CD4-positive, alpha-beta memory T cell (primary cell): ENCODE results near the gene FAIM. TPM values are rescaled to one million over a fixed set of nuclear protein-coding genes. Genes with fewer than 3 reads are reported as not detected.
A peak's percentile ranks its signal among the peaks of the same experiment; 100 is the strongest.
"Not testable (repeated sequence)": the region's sequence is repeated elsewhere in the genome, so short reads cannot be mapped to it uniquely, and the experiment has no call there.

Source experiments
- CTCF ChIA-PET: fragments of 350-600 bp; sonication (Branson Sonifier 250); formaldehyde crosslinking; loops from one replicate; lab custom pipeline; 2021; ENCODE audit warnings: inconsistent platforms; ENCODE audit not compliant: partially characterized antibody; lab: Charles Lee
- POLR2A ChIA-PET: fragments of 350-600 bp; sonication (Branson Sonifier 250); formaldehyde crosslinking; loops from one replicate; lab custom pipeline; 2021; ENCODE audit not compliant: partially characterized antibody; lab: Charles Lee
- DNase-seq, 5 donors: peaks; one replicate each; pipeline versions ENCODE4 v3.0.0 to v3.0.0-alpha.2; 2020 to 2022; ENCODE audit warnings: mixed read lengths in 1 of 5
- H3K27ac ChIP-seq: one replicate; pipeline ENCODE4 v1.7.0; 2013; ENCODE audit warnings: low read depth, low read length
- H3K27me3 ChIP-seq: 2 replicates; pipeline ENCODE4 v1.7.0; 2013; ENCODE audit warnings: mild to moderate bottlenecking, low read length, moderate library complexity; ENCODE audit not compliant: insufficient read depth
- H3K36me3 ChIP-seq: 2 replicates; pipeline ENCODE4 v1.7.0; 2013; ENCODE audit warnings: mild to moderate bottlenecking, low read length, moderate library complexity; ENCODE audit not compliant: insufficient read depth
- H3K4me1 ChIP-seq: 2 replicates; pipeline ENCODE4 v1.7.0; 2013; ENCODE audit warnings: mild to moderate bottlenecking, low read length, moderate library complexity; ENCODE audit not compliant: insufficient read depth
- H3K4me3 ChIP-seq, 2 donors: one replicate each; pipeline ENCODE4 v1.7.0; 2013; ENCODE audit warnings: low read length in 2 of 2, mild to moderate bottlenecking in 1 of 2
- H3K9me3 ChIP-seq, 2 donors: one replicate each; pipeline ENCODE4 v1.7.0; 2013; ENCODE audit warnings: low read length in 2 of 2, control low read depth in 1 of 2; ENCODE audit not compliant: control insufficient read depth in 1 of 2
- H3K27ac Mint-ChIP-seq, 7 donors: one replicate each; pipeline ENCODE4 v1.8.0; 2020 to 2021; ENCODE audit warnings: mixed read lengths in 7 of 7, mild to moderate bottlenecking in 6 of 7, inconsistent platforms in 3 of 7, moderate library complexity in 3 of 7
- H3K27me3 Mint-ChIP-seq, 2 donors: one replicate each; pipeline ENCODE4 v1.8.0; 2020 to 2021; ENCODE audit warnings: mixed read lengths in 2 of 2
- H3K36me3 Mint-ChIP-seq, 2 donors: one replicate each; pipeline ENCODE4 v1.8.0; 2020 to 2021; ENCODE audit warnings: mixed read lengths in 2 of 2, inconsistent platforms in 1 of 2, mild to moderate bottlenecking in 1 of 2
- H3K4me1 Mint-ChIP-seq, 4 donors: one replicate each; pipeline ENCODE4 v1.8.0; 2020 to 2021; ENCODE audit warnings: mixed read lengths in 4 of 4, mild to moderate bottlenecking in 1 of 4
- H3K4me3 Mint-ChIP-seq, 8 donors: one replicate each; pipeline ENCODE4 v1.8.0; 2020 to 2021; ENCODE audit warnings: mixed read lengths in 8 of 8, mild to moderate bottlenecking in 7 of 8, moderate library complexity in 6 of 8, inconsistent platforms in 3 of 8
- H3K9me3 Mint-ChIP-seq, 8 donors: one replicate each; pipeline ENCODE4 v1.8.0; 2020 to 2021; ENCODE audit warnings: mixed read lengths in 8 of 8, mild to moderate bottlenecking in 5 of 8, inconsistent platforms in 3 of 8, moderate library complexity in 1 of 8
- intact Hi-C: fragments of 100-400 bp; cut with micrococcal nuclease; formaldehyde crosslinking; loops from one replicate; pipeline ENCODE4 v1.15.1; 2023
- polyA plus RNA-seq, 2 donors: library from polyadenylated mRNA; unstranded; fragments of 300-500 nt; fragmentation: Illumina TruSeq; gene quantifications; one replicate each; pipeline ENCODE4 v1.2.3, GENCODE V29; 2021
- total RNA-seq, 2 experiments: library from RNA; stranded (reverse); gene quantifications; one replicate each; pipeline ENCODE4 v1.2.3, GENCODE V29; 2021

Gene FAIM
- total and polyA plus RNA-seq, 4 experiments from 2014 or later, result 4.6 to 11.9 (median 6.0) TPM

DNA sequence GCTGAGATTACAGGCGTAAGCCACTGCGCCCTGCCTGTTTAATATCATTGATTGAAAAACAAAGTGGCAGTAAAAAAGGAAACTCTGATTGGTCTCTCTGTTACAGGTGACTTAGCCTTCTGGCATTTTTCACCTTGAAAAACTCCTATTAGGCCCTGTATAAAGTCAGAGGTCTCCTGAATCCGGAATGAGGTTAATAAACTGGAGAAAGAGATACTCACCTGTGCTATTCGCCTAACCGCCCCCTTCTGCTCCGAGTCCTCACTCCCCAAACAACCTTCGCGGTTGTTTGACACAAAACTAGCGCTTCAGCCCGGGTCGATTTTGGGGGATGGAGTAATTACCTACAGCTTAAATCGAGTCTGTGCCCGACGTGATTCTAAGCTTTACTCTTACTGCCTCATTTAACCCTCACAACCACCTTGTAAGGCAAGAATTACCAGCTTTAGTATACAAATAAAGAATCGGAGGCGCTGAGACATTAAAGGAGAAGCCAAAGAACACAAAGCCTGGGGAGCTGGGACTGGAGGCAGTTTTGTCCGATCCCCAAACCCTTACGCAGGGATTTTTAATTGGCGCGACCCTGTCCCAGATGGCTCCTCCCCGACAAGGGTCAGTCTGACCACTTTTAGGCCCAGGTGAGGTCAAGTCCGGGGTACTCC, 15.0 kb upstream of the FAIM start:
- H3K27me3 Mint-ChIP-seq, result no peaks in the 10 kb centered on the region
- intact Hi-C loops, result loop anchor here (1.0 to 10.0 kb wide), 11 partner anchors 16 to 1839 kb away; partner anchors contain the start of genes ARMC8, PIK3CB and STAG1
- H3K4me1 Mint-ChIP-seq, result peaks cover 6 to 12% (median 9%) of the 10 kb centered on the region in 4 donors
- ChIA-PET POLR2A (interaction anchor here (1.0 to 2.9 kb wide), 14 partner anchors 14 to 796 kb away, joined by 3 to 45 read pairs (median 4); partner anchors contain the start of genes ARMC8, COPB2, FAIM and PIK3CB), CTCF (interaction anchor here (0.8 to 15.0 kb wide), 25 partner anchors 9 to 1841 kb away, joined by 3 to 455 read pairs (median 7); partner anchors contain the start of genes FAIM and STAG1)
- H3K4me3 Mint-ChIP-seq, result peak overlapping the region; percentile 85 to 97 (median 92)
- H3K4me1 ChIP-seq, result peaks cover 5% of the 10 kb centered on the region
- no peaks in the 10 kb centered on the region for H3K9me3 ChIP-seq
- H3K27ac ChIP-seq, result peak overlapping the region; percentile 75
- H3K9me3 Mint-ChIP-seq, result peaks cover 0 to 2% (median 0%) of the 10 kb centered on the region in 8 donors
- no peak for DNase-seq
- peaks cover 4% of the 10 kb centered on the region in 2 donors for H3K36me3 Mint-ChIP-seq
- H3K4me3 ChIP-seq, result peak overlapping the region; percentile 94 to 99
- peak overlapping the region; percentile 89 to 100 (median 97) for H3K27ac Mint-ChIP-seq
- H3K36me3 ChIP-seq, result no peaks in the 10 kb centered on the region
- H3K27me3 ChIP-seq, result no peaks in the 10 kb centered on the region

DNA sequence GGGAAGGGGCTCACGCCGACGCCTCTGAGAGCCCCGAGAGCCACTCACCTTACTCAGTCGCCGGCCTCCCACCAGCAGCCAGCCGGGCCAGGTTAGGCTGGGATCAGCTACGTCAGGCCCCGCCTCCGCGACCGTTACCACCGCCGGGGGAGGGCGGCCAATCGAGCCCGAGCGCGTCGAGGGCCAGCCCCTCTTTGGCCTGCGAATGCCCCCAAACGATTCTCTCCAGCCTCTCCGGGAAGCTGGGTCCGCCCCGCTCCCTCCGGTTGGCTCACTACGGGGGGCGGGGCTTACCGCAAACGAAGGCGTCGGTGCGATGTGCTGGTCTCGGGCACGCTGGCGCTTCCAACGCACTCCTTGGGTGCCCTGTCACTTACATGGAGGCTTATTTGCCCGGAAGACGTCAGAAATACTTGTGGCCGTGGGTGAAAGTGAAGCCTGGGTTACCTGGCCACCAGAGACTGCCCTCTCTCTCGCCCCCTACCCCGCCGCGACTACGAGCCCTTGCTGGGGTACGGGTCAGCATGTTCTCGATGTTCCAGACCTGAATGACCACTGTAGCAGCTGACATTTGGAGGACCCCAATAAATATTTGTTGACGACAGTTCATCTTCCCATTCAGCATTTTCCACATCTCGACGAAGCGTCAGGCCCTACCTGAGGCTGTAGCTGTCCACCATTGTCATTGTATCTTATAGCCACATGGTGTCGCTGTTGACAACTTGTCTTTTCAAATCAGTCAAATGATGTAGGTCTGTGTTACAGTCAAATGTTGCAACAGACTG, 14.2 kb upstream of the FAIM start, which contains the start of gene CEP70:
TSS of gene CEP70 (minus strand) at position 111 of the 785 bp plus-strand sequence. CDS start 21,333 bp downstream, outside the sequence.
- Mint-ChIP-seq H3K27ac (peak within 1 kb of the TSS; percentile 89 to 100 (median 97)), H3K27me3 (no peaks in the 10 kb centered on the region), H3K36me3 (peaks cover 0 to 4% of the 10 kb centered on the region in 2 donors), H3K9me3 (peaks cover 0 to 2% (median 0%) of the 10 kb centered on the region in 8 donors), H3K4me3 (peak within 1 kb of the TSS; percentile 85 to 97 (median 92)), H3K4me1 (peaks cover 6 to 12% (median 9%) of the 10 kb centered on the region in 4 donors)
- peak within 1 kb of the TSS; percentile 94 to 99 for H3K4me3 ChIP-seq
- intact Hi-C loops, result loop anchor here (1.0 to 10.0 kb wide), 11 partner anchors 15 to 1840 kb away; partner anchors contain the start of genes ARMC8, PIK3CB and STAG1
- ChIA-PET POLR2A (interaction anchor here (0.7 to 2.9 kb wide), 17 partner anchors 9 to 795 kb away, joined by 3 to 45 read pairs (median 4); partner anchors contain the start of genes ARMC8, COPB2, FAIM and PIK3CB), CTCF (interaction anchor here (0.6 to 15.0 kb wide), 37 partner anchors 9 to 1842 kb away, joined by 3 to 455 read pairs (median 5); partner anchors contain the start of genes FAIM and STAG1)
- peaks cover 5% of the 10 kb centered on the region for H3K4me1 ChIP-seq
- H3K27ac ChIP-seq, result peak within 1 kb of the TSS; percentile 75
- H3K27me3 ChIP-seq, result no peaks in the 10 kb centered on the region
- no peaks in the 10 kb centered on the region for H3K9me3 ChIP-seq
- no peaks in the 10 kb centered on the region for H3K36me3 ChIP-seq
- DNase-seq, result peak; percentile 90 to 93 (median 92)

DNA sequence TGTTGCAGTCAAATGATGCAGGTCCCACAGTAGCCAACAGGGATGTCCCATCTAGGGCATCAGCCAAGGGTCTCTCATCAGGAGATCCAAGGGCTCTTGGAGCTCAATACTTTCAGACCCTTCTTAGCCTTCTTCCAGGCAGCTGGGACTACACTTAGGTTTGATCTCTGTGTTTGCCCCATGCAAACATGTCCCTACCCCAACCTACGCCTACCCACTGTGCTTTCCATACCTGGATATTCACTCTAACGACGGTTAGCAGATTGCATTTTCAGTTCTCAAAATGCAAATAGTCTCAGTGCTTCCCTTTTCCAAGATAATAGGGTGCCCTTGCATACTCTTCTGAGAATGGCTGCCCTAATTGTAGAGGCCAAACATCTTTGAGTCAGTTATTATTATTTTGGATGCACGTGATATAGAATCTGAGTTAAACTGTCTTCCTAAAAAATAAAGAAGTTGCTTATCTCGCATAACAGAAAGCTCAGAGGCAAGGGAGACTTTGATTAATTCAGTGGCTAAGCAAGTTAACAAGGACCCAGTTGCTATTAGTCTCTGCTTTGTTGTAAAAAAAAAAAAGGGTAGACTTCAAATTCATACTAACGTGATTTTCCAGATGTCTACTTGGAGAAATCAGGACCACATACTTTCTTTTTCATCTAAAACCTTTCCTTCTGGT, 13.5 kb upstream of the FAIM start:
- H3K36me3 ChIP-seq, result no peaks in the 10 kb centered on the region
- H3K27me3 Mint-ChIP-seq, result no peaks in the 10 kb centered on the region
- H3K36me3 Mint-ChIP-seq, result peaks cover 0 to 4% of the 10 kb centered on the region in 2 donors
- peak overlapping the region; percentile 75 for H3K27ac ChIP-seq
- no peak overlapping the region for H3K4me3 ChIP-seq
- peak overlapping the region; percentile 89 to 100 (median 97) for H3K27ac Mint-ChIP-seq
- peaks cover 5% of the 10 kb centered on the region for H3K4me1 ChIP-seq
- POLR2A ChIA-PET, result interaction anchor here (0.8 to 2.9 kb wide), 7 partner anchors 8 to 421 kb away, joined by 3 to 45 read pairs (median 7); partner anchors contain the start of genes FAIM and PIK3CB
- no peaks in the 10 kb centered on the region for H3K9me3 ChIP-seq
- peaks cover 0 to 2% (median 0%) of the 10 kb centered on the region in 8 donors for H3K9me3 Mint-ChIP-seq
- H3K4me1 Mint-ChIP-seq, result peaks cover 6 to 12% (median 9%) of the 10 kb centered on the region in 4 donors
- no peaks in the 10 kb centered on the region for H3K27me3 ChIP-seq
- intact Hi-C loops, result loop anchor here (1.0 to 10.0 kb wide), 11 partner anchors 14 to 1840 kb away; partner anchors contain the start of genes ARMC8, PIK3CB and STAG1
- DNase-seq, result no peak
- H3K4me3 Mint-ChIP-seq, result peak overlapping the region; percentile 85 to 97 (median 92)
- CTCF ChIA-PET, result interaction anchor here (0.6 to 15.0 kb wide), 32 partner anchors 8 to 1842 kb away, joined by 3 to 455 read pairs (median 5); partner anchors contain the start of genes DBR1, FAIM and STAG1

DNA sequence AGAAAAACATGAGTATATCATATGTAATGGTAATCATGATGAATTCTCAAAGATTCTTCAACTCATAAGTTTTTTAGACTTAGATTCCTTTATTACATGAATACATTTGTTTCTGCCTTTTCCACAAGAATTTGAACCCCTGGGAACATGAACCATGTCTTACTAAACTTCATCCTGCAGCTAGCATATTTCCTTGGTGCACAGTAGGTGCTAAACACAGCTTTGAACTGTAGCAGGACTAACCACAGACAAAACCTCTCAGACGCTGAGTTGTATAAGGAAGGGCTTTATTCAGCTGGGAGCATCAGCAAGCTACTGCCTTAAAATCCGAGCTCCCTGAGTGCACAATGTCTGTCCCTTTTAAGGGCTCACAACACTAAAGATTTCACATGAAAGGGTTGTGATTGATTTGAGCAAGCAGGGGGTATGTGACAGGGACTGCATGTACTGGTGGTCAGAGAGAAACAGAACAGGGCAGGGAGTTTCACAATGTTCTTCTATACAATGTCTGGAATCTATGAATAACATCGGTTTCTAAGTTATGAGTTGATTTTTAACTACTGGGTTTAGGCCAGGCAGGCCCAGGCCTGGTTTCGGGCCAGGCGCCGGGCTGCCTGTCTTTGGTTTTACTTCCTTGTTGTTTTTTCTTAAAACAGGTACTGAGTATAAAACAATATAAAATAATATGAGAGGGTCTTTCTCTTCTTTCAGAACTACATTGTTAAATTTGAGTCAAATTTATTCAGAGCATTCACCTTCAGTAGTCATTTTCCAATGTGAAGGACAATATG, 11.2 kb upstream of the FAIM start:
- H3K4me1 ChIP-seq, DNase-seq, H3K4me3 ChIP-seq, POLR2A ChIA-PET, H3K27me3 Mint-ChIP-seq, H3K9me3 Mint-ChIP-seq, H3K4me3 Mint-ChIP-seq, H3K27ac Mint-ChIP-seq, H3K9me3 ChIP-seq, H3K27me3 ChIP-seq, H3K36me3 Mint-ChIP-seq, H3K36me3 ChIP-seq, H3K27ac ChIP-seq: not testable (repeated sequence)
- H3K4me1 Mint-ChIP-seq, result peaks cover 5 to 12% (median 6%) of the 10 kb centered on the region in 4 donors
- CTCF ChIA-PET, result interaction anchor here (0.6 to 15.0 kb wide), 4 partner anchors 14 to 343 kb away, joined by 3 to 455 read pairs (median 4); no protein-coding TSS in a partner anchor
- intact Hi-C loops, result loop anchor here (10.0 kb wide), 1 partner anchor 1843 kb away; the partner anchor contains the start of gene STAG1

DNA sequence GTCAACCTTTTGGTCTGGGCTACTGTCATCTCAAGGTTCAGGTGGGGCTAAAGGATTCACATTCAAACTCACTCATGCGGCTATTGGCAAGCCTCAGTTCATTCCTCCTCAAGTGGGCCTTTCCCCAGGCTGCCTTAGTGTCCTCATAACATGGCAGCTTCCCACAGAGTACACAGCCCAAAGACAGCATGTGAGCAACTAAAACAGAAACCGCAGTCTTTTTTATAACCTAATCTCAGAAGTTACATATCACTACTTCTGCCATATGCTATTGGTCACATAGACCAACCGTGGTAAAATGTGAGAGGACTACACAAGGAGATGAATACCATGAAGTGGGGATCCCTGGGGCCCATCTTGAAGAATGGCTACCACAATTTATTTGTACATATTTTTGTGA, 10.0 kb upstream of the FAIM start:
- H3K27ac ChIP-seq, result no peak overlapping the region
- intact Hi-C loops, result loop anchor here (10.0 kb wide), 1 partner anchor 1844 kb away; the partner anchor contains the start of gene STAG1
- no peak for DNase-seq

More for the DNA sequence above, 10.0 kb upstream of the FAIM start:
- Histone ChIP-seq H3K36me3 (no peaks in the 10 kb centered on the region), H3K27me3 (no peaks in the 10 kb centered on the region), H3K4me1 (peaks cover under 1% of the 10 kb centered on the region), H3K4me3 (no peak overlapping the region), H3K9me3 (no peaks in the 10 kb centered on the region)
- Mint-ChIP-seq H3K36me3 (peaks cover 0 to 8% of the 10 kb centered on the region in 2 donors), H3K4me3 (no peak overlapping the region), H3K27ac (no peak overlapping the region), H3K9me3 (peaks cover 0 to 4% (median 0%) of the 10 kb centered on the region in 8 donors), H3K27me3 (no peaks in the 10 kb centered on the region), H3K4me1 (peaks cover 2 to 9% (median 4%) of the 10 kb centered on the region in 4 donors)
- CTCF ChIA-PET, result interaction anchor here (1.2 to 15.0 kb wide), 3 partner anchors 13 to 342 kb away, joined by 3 to 455 read pairs (median 5); no protein-coding TSS in a partner anchor
- POLR2A ChIA-PET, result interaction anchor here (0.5 kb wide), 1 partner anchor 238 kb away, joined by 3 read pairs; no protein-coding TSS in a partner anchor
